ENCODE data around the gene CLDN15.
"Not testable (repeated sequence)": the region's sequence is repeated elsewhere in the genome, so short reads cannot be mapped to it uniquely, and the experiment has no call there.

Gene CLDN15

DNA sequence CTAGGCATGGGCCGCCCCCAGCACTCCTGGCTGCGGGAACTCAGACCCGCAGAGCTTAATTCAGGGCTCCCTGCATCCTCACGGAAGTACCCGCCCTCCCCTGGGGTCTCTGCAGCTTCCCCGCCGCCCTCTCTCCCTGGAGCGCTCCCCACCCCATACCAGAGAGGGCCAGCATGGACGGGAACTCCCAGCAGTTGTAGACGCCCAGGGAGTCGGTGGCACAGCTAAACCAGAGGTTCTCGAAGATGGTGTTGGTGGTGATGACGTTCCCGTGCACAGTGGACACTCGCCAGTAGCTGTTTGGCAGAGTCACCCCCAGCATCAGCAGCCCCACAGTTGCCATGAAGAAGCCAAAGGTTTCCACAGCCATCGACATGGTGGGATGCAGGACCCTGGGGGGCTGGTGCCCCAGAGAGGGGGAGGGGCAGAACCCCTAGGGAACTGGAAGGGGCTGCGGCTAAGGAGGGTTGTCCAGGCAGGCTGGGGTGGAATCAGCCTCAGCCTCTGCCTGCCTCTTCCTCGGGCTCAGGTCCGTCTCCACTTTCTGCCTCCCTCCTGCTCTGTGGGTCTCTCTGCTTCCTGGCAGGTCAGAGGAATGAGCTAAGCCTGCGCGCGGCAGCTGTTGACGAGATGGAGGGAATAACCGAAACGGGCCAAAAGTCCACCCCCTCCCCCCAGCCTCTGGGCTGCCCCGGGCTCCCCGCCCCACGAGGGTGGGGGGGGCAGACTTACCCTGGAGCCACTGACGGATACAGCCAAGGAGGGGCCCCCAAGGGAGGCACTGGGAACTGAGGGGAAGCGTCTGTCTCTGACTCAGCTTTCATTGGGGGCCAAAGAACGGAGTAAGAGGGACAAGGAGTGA, at the start of gene CLDN15:
Gene CLDN15, minus strand, starts transcription at position 597 of the 862 bp plus-strand sequence. Its CDS starts 221 bp downstream, at position 376.
- DNase-seq, result peak; percentile 94

DNA sequence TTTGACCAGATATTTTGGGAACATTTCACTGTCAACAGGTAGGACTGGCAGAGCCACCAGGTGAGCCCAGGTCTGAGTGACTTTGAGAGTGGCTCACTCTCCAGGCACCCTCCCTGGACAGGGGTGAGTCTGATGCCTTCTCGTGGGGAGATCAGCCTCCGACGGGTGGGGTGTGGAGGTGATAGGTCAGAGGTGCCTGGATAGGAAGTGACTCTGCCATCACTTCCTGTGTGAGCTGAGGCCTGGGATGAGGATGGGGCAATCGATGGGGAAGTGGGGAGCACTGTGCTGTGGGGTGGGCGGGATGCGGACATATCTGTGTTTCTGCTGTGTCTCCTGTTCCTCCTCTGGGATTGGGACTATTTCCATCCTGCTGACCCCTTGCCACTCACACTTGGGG, 49.4 kb upstream of the CLDN15 start:
- no peak for DNase-seq

GRCh38 chr7:101285880-101286279, 48.3 kb upstream of the CLDN15 start:
- not testable (repeated sequence) for DNase-seq

GRCh38 chr7:101285171-101285570, 47.6 kb upstream of the CLDN15 start:
- no peak for DNase-seq

- not testable (repeated sequence) for DNase-seq
Measured at GRCh38 chr7:101280912-101281311, 43.3 kb upstream of the CLDN15 start.

DNA sequence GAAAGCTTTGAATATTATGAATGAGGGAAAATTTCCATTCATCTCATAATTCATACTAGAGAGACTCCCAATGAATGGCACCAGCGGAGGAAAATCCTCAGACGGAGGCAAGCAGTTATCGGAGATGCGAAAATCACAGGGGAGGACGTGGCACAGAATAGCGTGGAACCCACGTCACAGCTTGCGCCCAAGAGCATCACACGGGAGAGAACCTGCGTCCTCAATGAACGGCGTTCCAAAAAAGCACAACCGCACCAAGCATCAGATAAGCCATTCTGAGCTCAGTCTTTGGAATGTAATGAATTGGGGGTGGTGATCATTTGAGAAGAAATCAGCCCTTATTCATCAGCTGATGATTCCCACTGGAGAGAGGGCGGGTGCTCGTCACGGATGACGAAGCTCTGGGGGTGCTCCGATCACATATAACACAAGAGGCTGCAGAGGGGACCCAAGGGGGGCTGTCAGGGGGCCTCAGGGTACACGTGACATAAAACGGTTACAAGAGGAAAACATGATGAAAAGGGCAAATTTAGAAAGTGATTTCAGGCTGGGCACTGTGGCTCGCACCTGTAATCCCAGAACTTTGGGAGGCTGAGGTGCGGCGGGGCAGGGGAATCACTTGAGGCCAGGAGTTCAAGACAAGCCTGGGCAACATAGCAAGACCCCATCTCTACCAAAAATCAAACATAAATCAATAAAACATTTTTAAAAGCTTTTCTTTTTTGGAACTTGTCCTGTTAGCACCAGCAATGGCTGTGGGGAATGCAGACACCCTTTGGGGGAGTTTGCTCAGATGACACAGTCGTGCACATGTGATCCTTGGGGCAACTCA, 41.1 kb upstream of the CLDN15 start:
- no peak for DNase-seq

DNA sequence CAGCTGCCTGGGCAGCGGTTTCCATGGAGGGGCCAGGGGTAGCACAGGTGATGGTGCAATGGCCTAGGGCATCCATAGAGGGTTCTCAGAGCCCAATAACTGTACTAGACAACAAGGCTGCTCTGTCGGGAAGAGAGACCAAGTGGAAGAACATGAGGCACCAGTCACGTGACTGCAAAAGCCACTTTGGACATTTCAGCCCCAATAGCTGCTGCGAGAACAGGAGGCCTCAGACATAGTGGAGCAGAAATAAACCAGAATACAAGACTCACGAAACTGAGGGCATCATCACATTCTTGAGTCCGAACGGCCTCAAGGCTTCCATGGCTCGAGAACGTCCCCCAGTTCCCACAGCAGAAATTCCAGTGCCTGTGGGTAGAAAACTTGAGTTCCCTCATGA, 39.6 kb upstream of the CLDN15 start:
- DNase-seq, result no peak

DNA sequence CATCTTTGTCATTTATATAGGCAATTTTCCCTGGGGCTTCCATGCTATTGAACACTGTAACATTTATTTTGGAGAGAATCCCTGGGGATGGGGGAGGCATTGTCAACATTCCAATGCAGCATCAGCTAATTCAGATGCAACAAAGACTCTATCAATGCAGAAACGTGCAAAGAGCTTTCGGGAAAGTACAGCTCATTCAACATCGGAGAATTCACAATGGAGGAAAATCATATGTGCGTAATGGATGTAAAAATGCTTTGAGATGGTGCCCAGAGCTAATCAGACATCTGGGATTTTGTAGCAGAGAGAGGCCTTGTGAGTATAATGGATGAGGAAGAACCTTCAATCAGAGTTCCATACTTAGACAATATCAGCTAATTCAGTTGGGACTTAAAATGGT, 35.6 kb upstream of the CLDN15 start:
- no peak for DNase-seq

DNA sequence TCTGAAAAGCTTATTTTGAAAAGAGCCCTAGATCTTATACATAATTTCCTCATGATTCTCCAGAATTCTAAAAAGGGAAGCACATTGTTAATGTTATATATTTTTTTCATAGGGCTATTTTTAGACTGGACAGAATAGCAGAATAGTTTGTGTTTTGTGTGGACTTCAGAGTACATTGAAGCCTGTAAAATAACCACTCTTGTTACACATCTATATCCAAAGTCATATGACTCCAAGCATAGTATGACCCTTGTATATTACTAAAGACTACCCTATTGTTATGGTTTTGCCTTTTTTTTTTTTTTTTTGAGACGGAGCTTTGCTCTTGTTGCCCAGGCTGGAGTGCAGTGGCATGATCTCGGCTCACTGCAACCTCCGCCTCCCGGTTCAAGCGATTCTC, 33.4 kb upstream of the CLDN15 start:
- DNase-seq, result no peak

- DNase-seq, result no peak
Measured at GRCh38 chr7:101269664-101270063, 32.1 kb upstream of the CLDN15 start.

DNA sequence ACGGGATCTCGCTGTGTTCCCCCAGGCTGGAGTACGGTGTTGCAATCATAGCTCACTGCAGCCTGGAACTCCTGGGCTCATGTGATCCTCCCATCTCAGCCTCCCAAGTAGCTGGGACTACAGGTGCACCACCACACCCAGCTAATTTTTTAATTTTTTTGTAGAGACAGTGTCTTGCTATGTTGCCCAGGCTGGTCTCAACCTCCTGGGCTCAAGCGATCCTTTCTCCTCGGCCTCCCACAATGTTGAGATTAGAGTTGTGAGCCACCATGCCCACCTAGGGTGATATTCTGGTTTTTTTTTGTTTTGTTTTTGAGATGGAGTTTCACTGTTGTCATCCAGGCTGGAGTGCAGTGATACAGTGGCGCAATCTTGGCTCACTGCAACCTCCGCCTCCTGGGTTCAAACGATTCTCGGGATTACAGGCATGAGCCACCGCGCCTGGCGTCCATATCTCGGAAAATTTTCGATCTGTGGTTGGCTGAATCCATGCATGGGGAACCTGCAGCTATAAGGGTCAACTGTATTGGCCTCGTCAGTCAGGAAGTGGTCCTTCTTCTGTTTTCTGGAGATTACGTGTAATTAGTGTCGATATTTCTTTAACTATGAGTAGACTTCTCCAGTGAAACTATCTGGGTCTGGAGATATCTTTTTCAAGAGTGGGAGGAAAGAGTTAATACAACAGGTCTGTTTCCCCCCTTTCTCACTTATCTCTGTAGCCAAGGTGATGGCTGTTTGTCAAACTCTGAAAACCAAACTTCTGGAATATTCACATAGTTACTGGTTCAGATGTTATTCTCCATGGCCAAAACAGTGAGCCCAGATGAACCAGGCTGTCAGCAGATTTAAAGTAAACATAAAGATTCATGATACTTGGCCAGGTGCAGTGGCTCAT, 28.3 kb upstream of the CLDN15 start:
- DNase-seq, result no peak

DNA sequence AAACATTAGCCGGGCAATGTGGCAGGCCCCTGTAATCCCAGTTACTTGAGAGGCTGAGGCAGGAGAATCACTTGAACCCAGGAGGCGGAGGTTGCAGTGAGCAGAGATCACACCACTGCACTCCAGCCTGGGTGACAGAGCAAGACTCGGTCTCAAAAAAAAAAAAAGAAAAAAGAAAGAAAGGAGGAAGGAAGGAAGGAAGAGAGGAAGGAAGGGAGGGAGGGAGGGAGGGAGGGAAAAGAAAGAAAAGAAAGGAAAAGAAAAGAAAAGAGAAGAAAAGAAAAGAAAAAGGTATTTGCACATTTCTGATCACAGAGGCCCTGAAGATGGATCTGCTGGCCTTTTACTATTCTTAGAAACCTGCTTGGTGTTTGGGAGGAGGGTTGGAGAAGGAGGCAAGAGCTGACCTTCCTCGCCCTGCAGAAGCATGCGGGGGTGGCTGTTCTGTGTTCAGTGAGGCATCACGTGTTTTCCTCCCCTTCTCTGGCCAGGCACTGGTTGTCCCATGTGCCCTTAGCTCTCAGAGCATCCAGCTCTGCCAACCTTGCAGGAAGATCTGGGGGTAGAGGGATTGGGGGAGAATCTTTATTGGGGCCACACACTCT, 26.6 kb upstream of the CLDN15 start:
- peak; percentile 55 for DNase-seq

DNA sequence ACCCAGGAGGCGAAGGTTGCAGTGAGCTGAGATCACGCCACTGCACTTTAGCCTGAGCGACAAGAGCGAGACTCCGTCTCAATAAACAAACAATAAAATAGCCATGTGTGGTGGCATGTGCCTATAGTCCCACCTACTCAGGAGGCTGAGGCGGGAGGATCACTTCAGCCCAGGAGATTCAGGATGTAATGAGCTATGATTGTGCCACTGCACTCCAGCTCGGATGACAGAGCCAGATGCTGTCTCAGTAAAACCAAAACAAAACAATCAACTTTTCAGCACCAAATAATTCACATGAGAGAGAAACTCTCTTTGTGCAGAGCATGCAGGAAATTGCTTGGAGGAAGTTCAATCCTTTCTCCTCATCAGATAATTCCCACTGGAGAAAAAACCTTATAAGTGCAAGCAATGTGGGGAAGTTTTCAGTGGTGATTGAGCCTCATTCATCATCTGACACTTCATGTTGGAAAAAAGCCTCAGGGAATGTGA, 20.7 kb upstream of the CLDN15 start:
- DNase-seq, result peak; percentile 52

DNA sequence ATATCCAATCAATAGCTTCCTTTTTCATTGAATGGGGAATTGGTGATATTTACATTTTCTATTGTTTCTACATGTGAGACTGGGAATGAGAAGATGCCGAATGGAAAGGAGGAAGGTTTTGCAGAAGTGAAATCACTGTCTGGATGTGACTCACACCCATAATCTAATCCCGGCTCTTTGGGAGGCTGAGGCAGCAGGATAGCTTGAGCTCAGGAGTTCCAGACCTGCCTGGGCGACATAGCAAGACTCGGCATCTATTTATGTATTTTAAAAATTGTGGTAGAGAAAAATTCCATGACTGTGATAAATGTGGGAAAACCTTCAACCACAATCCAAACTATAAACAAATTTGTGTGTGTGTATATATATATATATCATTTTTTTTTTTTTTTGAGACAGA, 18.2 kb upstream of the CLDN15 start:
- DNase-seq, result no peak

GRCh38 chr7:101253199-101253598, 15.6 kb upstream of the CLDN15 start:
- DNase-seq, result not testable (repeated sequence)

DNA sequence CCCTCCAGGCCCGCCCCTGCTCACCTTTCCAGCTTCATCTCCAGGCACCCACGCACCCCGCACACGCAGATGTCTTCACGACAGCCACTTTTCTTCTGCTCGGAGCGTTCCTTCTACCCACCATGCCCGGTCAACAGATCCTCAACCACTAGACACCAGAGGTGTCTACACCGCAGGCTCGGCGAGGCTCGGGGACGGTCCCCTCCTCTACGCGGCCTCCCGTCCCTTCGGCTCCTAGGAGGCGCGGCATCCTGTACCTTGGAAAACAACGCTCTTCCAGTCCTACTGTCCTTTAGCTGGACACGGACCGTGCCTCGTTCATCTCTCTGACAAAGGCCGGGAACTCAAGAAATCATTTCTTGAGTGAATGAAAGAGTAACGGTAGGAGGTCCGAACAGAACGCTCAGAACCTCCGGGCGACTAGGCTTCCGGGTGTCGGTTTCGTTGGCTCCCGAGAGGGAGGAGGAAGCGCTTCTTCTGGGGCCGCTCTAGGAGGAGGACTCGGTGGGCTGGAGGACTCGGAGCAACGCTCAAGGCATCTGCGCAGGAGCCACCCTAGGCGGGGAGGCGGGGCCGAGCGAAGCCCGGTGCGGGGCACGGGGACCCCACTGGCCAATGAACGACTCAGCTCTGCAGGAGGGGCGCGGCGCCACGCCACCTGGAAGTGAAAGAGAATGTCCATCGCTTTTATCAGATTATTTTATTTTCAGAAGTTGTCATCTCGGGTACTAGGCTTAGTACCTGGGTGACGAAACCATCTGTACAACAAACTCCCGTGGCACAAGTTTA, 14.5 kb upstream of the CLDN15 start:
- peak; percentile 97 for DNase-seq

DNA sequence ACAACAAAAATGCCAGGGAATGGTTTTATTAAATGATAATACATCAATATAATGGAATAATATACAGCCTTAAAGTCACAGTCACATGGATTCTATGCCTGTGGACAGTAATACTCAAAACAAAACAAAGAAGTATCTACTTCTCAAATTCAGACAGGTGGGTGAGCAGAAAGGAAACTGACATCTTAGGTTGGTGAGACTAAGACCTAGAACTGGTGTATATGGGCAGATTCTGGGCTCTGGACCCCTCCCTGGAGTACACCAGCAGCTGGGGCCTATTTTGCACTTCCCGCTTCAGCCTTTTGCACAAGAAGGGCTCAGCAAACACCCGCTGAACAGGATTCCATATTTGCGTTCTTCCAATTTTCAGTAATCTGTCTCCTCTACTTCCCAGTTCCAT, 12.7 kb upstream of the CLDN15 start:
- no peak for DNase-seq

DNA sequence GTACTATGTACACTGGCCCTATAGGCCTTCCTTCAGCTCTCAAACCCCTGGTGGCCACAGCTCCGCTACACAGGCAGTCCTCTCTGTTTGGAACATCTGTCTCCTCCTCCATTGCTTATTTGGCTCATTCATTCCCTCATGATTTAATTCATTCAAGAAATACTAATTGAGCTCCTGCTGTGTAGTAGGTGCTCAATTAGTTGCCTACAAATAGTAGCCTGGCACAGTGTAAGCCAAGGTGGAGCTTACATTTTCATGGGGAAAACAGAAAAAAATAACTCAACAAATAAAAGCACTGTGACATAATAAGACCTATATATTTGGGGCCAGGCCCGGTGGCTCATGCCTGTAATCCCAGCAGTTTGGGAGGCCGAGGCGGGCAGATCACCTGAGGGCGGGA, 10.7 kb upstream of the CLDN15 start:
- no peak for DNase-seq

GRCh38 chr7:101245147-101245668, 7.6 kb upstream of the CLDN15 start:
- DNase-seq, result no peak

DNA sequence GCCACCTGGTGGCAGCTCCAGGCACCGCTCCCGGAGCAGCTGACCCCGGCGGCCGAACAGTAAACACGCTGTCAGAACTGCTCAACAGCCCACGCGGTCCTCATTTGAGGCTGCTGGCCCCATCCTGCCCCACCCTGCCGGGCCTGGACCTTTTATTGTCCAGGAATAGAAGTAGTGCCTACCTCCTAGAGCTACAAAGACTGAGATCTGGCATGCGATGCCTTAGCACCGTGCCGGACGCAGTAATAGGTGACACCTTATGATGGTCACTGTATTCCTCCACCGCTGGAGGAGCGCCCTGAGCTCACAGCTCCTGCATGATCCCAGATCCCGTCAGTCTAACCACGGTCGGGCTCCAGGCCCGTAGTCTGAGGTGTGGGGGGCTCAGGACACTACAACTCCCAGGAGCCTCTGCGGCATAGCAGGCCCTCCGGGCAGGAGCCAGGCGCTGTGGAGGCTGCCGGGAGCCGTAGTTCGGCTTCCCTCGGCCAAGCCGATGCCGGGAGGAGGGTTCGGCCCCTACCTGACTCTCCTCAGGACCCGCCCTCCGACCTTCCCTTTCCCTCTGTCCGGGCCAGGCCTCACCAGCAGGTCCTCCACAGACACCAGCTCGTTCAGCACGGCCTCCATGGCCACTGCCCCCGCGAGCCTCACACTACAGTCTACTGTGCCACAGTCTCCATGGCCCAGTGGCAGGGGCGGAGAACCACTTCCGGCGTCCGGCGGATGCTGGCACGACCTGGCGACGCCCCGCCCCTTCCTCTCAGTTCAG, 7.0 kb upstream of the CLDN15 start, which contains the start of gene FIS1:
Gene FIS1, minus strand, starts transcription at position 707 of the 772 bp plus-strand sequence. Its CDS starts 77 bp downstream, at position 630.
- DNase-seq, result peak; percentile 91

All from NCI-H226 (cell line).